ENCODE data around the gene EEIG1.

Gene EEIG1

GRCh38 chr9:128008171-128008570 is 27.4 kb upstream of the EEIG1 start:
- Histone ChIP-seq H4K20me1 (ENCODE audit: low read depth, low read length) (no peaks in the 10 kb centered on the region), H2AFZ (ENCODE audit: low read depth, low read length, severe bottlenecking) (no peak overlapping the region), H3K79me2 (ENCODE audit: insufficient read depth, low read length) (no peaks in the 10 kb centered on the region), H3K9me2 (replicated peaks; ENCODE audit: insufficient read depth, low read length) (no peaks in the 10 kb centered on the region), H3K4me3 (ENCODE audit: insufficient read depth, low read length, poor library complexity, severe bottlenecking) (peak overlapping the region; percentile 58), H3K27me3 (ENCODE audit: low read length) (no peaks in the 10 kb centered on the region), H3K4me2 (ENCODE audit: low read depth, low read length, poor library complexity, severe bottlenecking) (peak overlapping the region; percentile 68), H3K36me3 (ENCODE audit: low read length) (no peaks in the 10 kb centered on the region), H3K9ac (ENCODE audit: low read length) (peak overlapping the region; percentile 63), H3K9me3 (ENCODE audit: insufficient read depth, low read length) (no peaks in the 10 kb centered on the region), H3F3A (ENCODE audit: insufficient read depth) (peaks cover 11% of the 10 kb centered on the region), H3K27ac (ENCODE audit: low read depth, low read length) (peak overlapping the region; percentile 89)
- TF ChIP-seq EZH2phosphoT487 (conservative IDR thresholded peaks at IDR 0.05; ENCODE audit: low read length) (no peak), CTCF (IDR thresholded peaks at IDR 0.05; ENCODE audit: insufficient read depth, low read length, poor library complexity, severe bottlenecking) (no peak)

- peak overlapping the region; percentile 63 for H3K9ac ChIP-seq (ENCODE audit: low read length)
- H3K27me3 ChIP-seq (ENCODE audit: low read length): no peaks in the 10 kb centered on the region
- no peaks in the 10 kb centered on the region for H4K20me1 ChIP-seq (ENCODE audit: low read depth, low read length)
- no peaks in the 10 kb centered on the region for H3K9me3 ChIP-seq (ENCODE audit: insufficient read depth, low read length)
- peak overlapping the region; percentile 89 for H3K27ac ChIP-seq (ENCODE audit: low read depth, low read length)
- peak overlapping the region; percentile 0 for H2AFZ ChIP-seq (ENCODE audit: low read depth, low read length, severe bottlenecking)
- H3K36me3 ChIP-seq (ENCODE audit: low read length): no peaks in the 10 kb centered on the region
- no peaks in the 10 kb centered on the region for H3K79me2 ChIP-seq (ENCODE audit: insufficient read depth, low read length)
- H3K9me2 ChIP-seq (replicated peaks; ENCODE audit: insufficient read depth, low read length): no peaks in the 10 kb centered on the region
- peaks cover 11% of the 10 kb centered on the region for H3F3A ChIP-seq (ENCODE audit: insufficient read depth)
- TF ChIP-seq EZH2phosphoT487 (conservative IDR thresholded peaks at IDR 0.05; ENCODE audit: low read length) (no peak), CTCF (IDR thresholded peaks at IDR 0.05; ENCODE audit: insufficient read depth, low read length, poor library complexity, severe bottlenecking) (no peak)
- H3K4me3 ChIP-seq (ENCODE audit: insufficient read depth, low read length, poor library complexity, severe bottlenecking): peak overlapping the region; percentile 58
- peak overlapping the region; percentile 68 for H3K4me2 ChIP-seq (ENCODE audit: low read depth, low read length, poor library complexity, severe bottlenecking)
Observed at GRCh38 chr9:128007566-128008138, 26.9 kb upstream of the EEIG1 start.

- Histone ChIP-seq H3K79me2 (ENCODE audit: insufficient read depth, low read length) (no peaks in the 10 kb centered on the region), H2AFZ (ENCODE audit: low read depth, low read length, severe bottlenecking) (no peak overlapping the region), H3K27me3 (ENCODE audit: low read length) (no peaks in the 10 kb centered on the region), H3K36me3 (ENCODE audit: low read length) (no peaks in the 10 kb centered on the region), H3K9ac (ENCODE audit: low read length) (no peak overlapping the region), H4K20me1 (ENCODE audit: low read depth, low read length) (no peaks in the 10 kb centered on the region), H3K9me2 (replicated peaks; ENCODE audit: insufficient read depth, low read length) (no peaks in the 10 kb centered on the region), H3F3A (ENCODE audit: insufficient read depth) (peaks cover 11% of the 10 kb centered on the region), H3K27ac (ENCODE audit: low read depth, low read length) (peak overlapping the region; percentile 89; the same call in 1 of the 2 replicates), H3K4me3 (ENCODE audit: insufficient read depth, low read length, poor library complexity, severe bottlenecking) (no peak overlapping the region), H3K9me3 (ENCODE audit: insufficient read depth, low read length) (no peaks in the 10 kb centered on the region), H3K4me2 (ENCODE audit: low read depth, low read length, poor library complexity, severe bottlenecking) (peak overlapping the region; percentile 68)
- no peak for TF ChIP-seq CTCF (IDR thresholded peaks at IDR 0.05; ENCODE audit: insufficient read depth, low read length, poor library complexity, severe bottlenecking)
- TF ChIP-seq EZH2phosphoT487 (conservative IDR thresholded peaks at IDR 0.05; ENCODE audit: low read length): no peak
Observed at GRCh38 chr9:128006332-128006996, 25.7 kb upstream of the EEIG1 start.

Measured in SU-DHL-6 (cell line).